ENCODE data around the gene AGTPBP1. TPM values are rescaled to one million over a fixed set of nuclear protein-coding genes. Genes with fewer than 3 reads are reported as not detected.

Gene AGTPBP1
- total and polyA plus RNA-seq, 11 donors: 7.1 to 72.4 (median 47.1) TPM

GRCh38 chr9:85610074-85610860 lies 131.5 kb downstream of the AGTPBP1 start:
- Histone ChIP-seq H3K27me3 (no peaks in the 10 kb centered on the region), H3K9me3 (no peaks in the 10 kb centered on the region), H3K4me3 (peak overlapping the region in 7 of 12 donors; percentile 5 to 46 (median 31)), H3K27ac (peak overlapping the region in 1 of 12 donors; percentile 18), H3K4me1 (peaks cover 0 to 7% (median 0%) of the 10 kb centered on the region in 12 donors), H3K36me3 (no peaks in the 10 kb centered on the region)
- ATAC-seq (peak in 3 of 4 donors; percentile 64 to 78 (median 73)), DNase-seq (no peak)
- intact Hi-C loops (cut with DNase I): loop anchor here in 7 of 10 donors (2.0 to 10.0 kb wide), 7 partner anchors 103 to 1213 kb away; no protein-coding TSS in a partner anchor
- WGBS, 4 donors: 63 to 79% (median 67%) methylated on average over 4 of the region's 4 CpGs
- no peak for TF ChIP-seq POLR2A (IDR thresholded peaks at IDR 0.05)
- peak; percentile 69 to 90 (median 76) for TF ChIP-seq CTCF (IDR thresholded peaks at IDR 0.05)

GRCh38 chr9:85605905-85606304 lies 135.8 kb downstream of the AGTPBP1 start:
- 93 to 98% (median 95%) methylated on average over 1 of the region's 1 CpG for WGBS, 4 donors
- no peak for ATAC-seq
- Histone ChIP-seq H3K27me3 (no peaks in the 10 kb centered on the region), H3K4me1 (peaks cover 0 to 13% (median 5%) of the 10 kb centered on the region in 12 donors), H3K9me3 (peaks cover 0 to 8% (median 0%) of the 10 kb centered on the region in 12 donors), H3K27ac (no peak overlapping the region), H3K4me3 (no peak overlapping the region), H3K36me3 (peaks cover 0 to 9% (median 0%) of the 10 kb centered on the region in 9 donors)
- no peak for DNase-seq
- intact Hi-C loops (cut with DNase I): loop anchor here in 5 of 10 donors (5.0 to 10.0 kb wide), 8 partner anchors 101 to 1211 kb away; partner anchors contain the start of gene NTRK2 (in 1 of the 5)
- TF ChIP-seq CTCF (IDR thresholded peaks at IDR 0.05): no peak
- no peak for TF ChIP-seq POLR2A (IDR thresholded peaks at IDR 0.05)

GRCh38 chr9:85603936-85604335 lies 137.8 kb downstream of the AGTPBP1 start:
- DNase-seq: peak in 1 of 5 donors; percentile 28
- no peak for ATAC-seq
- peaks cover 0 to 23% (median 7%) of the 10 kb centered on the region in 12 donors for H3K4me1 ChIP-seq
- H3K9me3 ChIP-seq: peaks cover 0 to 8% (median 0%) of the 10 kb centered on the region in 12 donors
- intact Hi-C loops (cut with DNase I): loop anchor here in 5 of 10 donors (10.0 kb wide), 7 partner anchors 99 to 1209 kb away; partner anchors contain the start of gene NTRK2 (in 1 of the 5)
- H3K36me3 ChIP-seq: peaks cover 0 to 9% (median 0%) of the 10 kb centered on the region in 9 donors
- H3K4me3 ChIP-seq: no peak overlapping the region
- H3K27me3 ChIP-seq: no peaks in the 10 kb centered on the region
- 83 to 97% (median 91%) methylated on average over 3 of the region's 3 CpGs for WGBS, 4 donors
- TF ChIP-seq POLR2A (IDR thresholded peaks at IDR 0.05): no peak
- no peak for TF ChIP-seq CTCF (IDR thresholded peaks at IDR 0.05)
- no peak overlapping the region for H3K27ac ChIP-seq

- no peak overlapping the region for H3K27ac ChIP-seq
- H3K9me3 ChIP-seq: peaks cover 0 to 8% (median 0%) of the 10 kb centered on the region in 12 donors
- H3K4me1 ChIP-seq: peaks cover 0 to 23% (median 7%) of the 10 kb centered on the region in 12 donors
- no peaks in the 10 kb centered on the region for H3K27me3 ChIP-seq
- ATAC-seq: peak; percentile 26 to 50 (median 41)
- H3K4me3 ChIP-seq: no peak overlapping the region
- TF ChIP-seq POLR2A (IDR thresholded peaks at IDR 0.05) (no peak), CTCF (IDR thresholded peaks at IDR 0.05) (no peak)
- WGBS, 4 donors: 80 to 92% (median 86%) methylated on average over 5 to 6 of the region's 6 CpGs
- peaks cover 0 to 9% (median 0%) of the 10 kb centered on the region in 9 donors for H3K36me3 ChIP-seq
- intact Hi-C loops (cut with DNase I): loop anchor here in 5 of 10 donors (10.0 kb wide), 7 partner anchors 98 to 1208 kb away; partner anchors contain the start of gene NTRK2 (in 1 of the 5)
- DNase-seq: peak in 1 of 5 donors; percentile 27
Measured at GRCh38 chr9:85602742-85603141, 139.0 kb downstream of the AGTPBP1 start.
